Measurements from ENCODE around the gene GRIN3A. TPM values are rescaled to one million over a fixed set of nuclear protein-coding genes. Genes with fewer than 3 reads are reported as not detected.

The GRIN3A gene
- total RNA-seq, 1 experiment from 2014 or later, result not detected

GRCh38 chr9:101753716-101754115 is 15.3 kb upstream of the GRIN3A start:
- Mint-ChIP-seq H3K9me3 (no peaks in the 10 kb centered on the region), H3K27ac (no peak overlapping the region), H3K4me3 (no peak overlapping the region), H3K27me3 (ENCODE audit: low read depth) (no peaks in the 10 kb centered on the region; the same call in 1 of the 2 replicates), H3K36me3 (ENCODE audit: insufficient read depth in 1 of 3, low read depth in 3 of 3) (no peaks in the 10 kb centered on the region), H3K4me1 (no peaks in the 10 kb centered on the region)
- Histone ChIP-seq H3K9ac (ENCODE audit: extremely low read depth, insufficient read length, low read length) (no peak overlapping the region), H3K23me2 (ENCODE audit: insufficient read length, low read depth, low read length, poor library complexity, severe bottlenecking) (no peaks in the 10 kb centered on the region), H4K8ac (replicated peaks; ENCODE audit: insufficient read length, low read depth, low read length) (no peak overlapping the region), H3K14ac (ENCODE audit: insufficient read depth, low read length) (no peak overlapping the region), H2AFZ (ENCODE audit: low read length) (no peak overlapping the region), H3K18ac (ENCODE audit: insufficient read length, low read depth, low read length) (no peak overlapping the region), H3K4ac (ENCODE audit: low read depth, low read length) (no peak overlapping the region), H2BK15ac (ENCODE audit: low read depth, low read length) (no peak overlapping the region), H4K5ac (ENCODE audit: insufficient read length, low read depth, low read length) (no peak overlapping the region), H4K20me1 (ENCODE audit: control insufficient read depth, insufficient read depth, insufficient read length) (no peaks in the 10 kb centered on the region), H3K56ac (ENCODE audit: insufficient read length, low read depth, low read length) (no peak overlapping the region), H3K9me3 (ENCODE audit: control insufficient read depth, low read depth, low read length) (no peaks in the 10 kb centered on the region), H3K27ac (ENCODE audit: insufficient read length, low read depth, low read length) (no peak overlapping the region), H4K91ac (ENCODE audit: insufficient read length, low read depth, low read length) (no peak overlapping the region), H2AK5ac (ENCODE audit: insufficient read length, low read length) (no peak overlapping the region), H2BK20ac (ENCODE audit: low read depth, low read length, poor library complexity, severe bottlenecking) (no peak overlapping the region), H2BK12ac (ENCODE audit: insufficient read length, low read depth, low read length) (no peak overlapping the region), H3K23ac (ENCODE audit: insufficient read length, low read depth, low read length) (no peak overlapping the region), H3T11ph (ENCODE audit: low read length) (no peak overlapping the region), H3K27me3 (ENCODE audit: insufficient read depth, low read length) (no peaks in the 10 kb centered on the region), H2BK5ac (ENCODE audit: insufficient read length, low read length) (no peak overlapping the region), H3K79me2 (ENCODE audit: insufficient read depth, low read length) (no peaks in the 10 kb centered on the region), H2BK120ac (ENCODE audit: low read depth, low read length, poor library complexity, severe bottlenecking) (no peak overlapping the region), H3K4me2 (ENCODE audit: insufficient read depth, insufficient read length, low read length) (no peak overlapping the region), H3K4me1 (ENCODE audit: insufficient read depth, low read length) (no peaks in the 10 kb centered on the region), H3K79me1 (ENCODE audit: insufficient read depth, low read depth, low read length, poor library complexity, severe bottlenecking) (no peaks in the 10 kb centered on the region)
- TF ChIP-seq, protein P1, sequence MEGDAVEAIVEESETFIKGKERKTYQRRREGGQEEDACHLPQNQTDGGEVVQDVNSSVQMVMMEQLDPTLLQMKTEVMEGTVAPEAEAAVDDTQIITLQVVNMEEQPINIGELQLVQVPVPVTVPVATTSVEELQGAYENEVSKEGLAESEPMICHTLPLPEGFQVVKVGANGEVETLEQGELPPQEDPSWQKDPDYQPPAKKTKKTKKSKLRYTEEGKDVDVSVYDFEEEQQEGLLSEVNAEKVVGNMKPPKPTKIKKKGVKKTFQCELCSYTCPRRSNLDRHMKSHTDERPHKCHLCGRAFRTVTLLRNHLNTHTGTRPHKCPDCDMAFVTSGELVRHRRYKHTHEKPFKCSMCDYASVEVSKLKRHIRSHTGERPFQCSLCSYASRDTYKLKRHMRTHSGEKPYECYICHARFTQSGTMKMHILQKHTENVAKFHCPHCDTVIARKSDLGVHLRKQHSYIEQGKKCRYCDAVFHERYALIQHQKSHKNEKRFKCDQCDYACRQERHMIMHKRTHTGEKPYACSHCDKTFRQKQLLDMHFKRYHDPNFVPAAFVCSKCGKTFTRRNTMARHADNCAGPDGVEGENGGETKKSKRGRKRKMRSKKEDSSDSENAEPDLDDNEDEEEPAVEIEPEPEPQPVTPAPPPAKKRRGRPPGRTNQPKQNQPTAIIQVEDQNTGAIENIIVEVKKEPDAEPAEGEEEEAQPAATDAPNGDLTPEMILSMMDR (conservative IDR thresholded peaks at IDR 0.05), result no peak
- DNase-seq, result no peak
- WGBS (ENCODE audit: extremely low coverage, insufficient read length, low lambda C conversion rate), result no CpG with 5 or more reads among the region's 5 CpGs

All from H9 (cell line).